PC-3 (cell line): ENCODE results near the gene MAD1L1.
"Not testable (repeated sequence)": the region's sequence is repeated elsewhere in the genome, so short reads cannot be mapped to it uniquely, and the experiment has no call there.

Experiments used
- EZH2 ChIP-seq: fragments of 300-600 bp; sonication (generic); IDR thresholded peaks from one replicate; pipeline ENCODE4 v1.6.1; 2017; ENCODE audit warnings: antibody characterized with exemption, mild to moderate bottlenecking, low read length; ENCODE audit not compliant: unreplicated experiment
- TF ChIP-seq, protein P1 (sequence below): fragments of 300-600 bp; sonication (generic); conservative IDR thresholded peaks from 2 replicates; pipeline ENCODE4 v1.5.1; 2017; ENCODE audit warnings: antibody characterized with exemption, low read depth, mild to moderate bottlenecking, low read length

DNA sequence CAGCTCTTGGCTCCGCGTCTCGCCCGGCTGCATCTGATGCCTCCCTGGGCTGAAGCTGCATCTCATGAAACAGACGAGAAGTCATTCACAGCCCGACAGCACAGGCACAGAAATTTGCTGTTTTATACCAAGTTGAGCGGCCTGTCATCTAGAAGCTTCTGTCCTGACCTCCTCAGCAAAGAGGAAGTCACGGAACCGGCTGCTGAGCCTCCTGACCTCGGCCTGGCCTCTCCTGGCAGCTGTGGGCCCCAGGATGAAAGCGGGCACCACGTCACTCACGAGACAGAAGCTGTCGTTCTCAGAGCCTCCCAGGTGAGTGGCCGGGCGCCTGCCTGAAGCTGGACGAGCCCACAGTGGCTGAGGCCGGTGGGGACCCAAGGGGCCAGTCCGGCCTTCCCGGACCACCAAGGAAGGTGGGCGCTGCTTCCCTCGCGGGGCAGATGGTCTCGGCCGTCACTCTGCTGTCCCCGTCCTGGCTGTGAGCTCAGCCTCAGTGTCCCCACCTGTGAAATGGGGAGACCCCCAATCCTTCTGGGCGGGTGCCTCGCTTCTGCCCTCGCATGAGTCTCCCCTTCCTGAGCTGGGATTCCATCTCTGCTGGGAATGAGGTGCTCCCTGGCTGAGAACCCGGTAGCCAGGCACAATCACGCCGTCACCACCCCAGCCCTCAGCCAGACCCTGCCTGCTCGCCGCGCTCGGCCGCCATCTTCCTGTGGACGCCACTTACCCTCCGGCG lies 391.3 kb downstream of the MAD1L1 start:
- TF ChIP-seq, protein P1, sequence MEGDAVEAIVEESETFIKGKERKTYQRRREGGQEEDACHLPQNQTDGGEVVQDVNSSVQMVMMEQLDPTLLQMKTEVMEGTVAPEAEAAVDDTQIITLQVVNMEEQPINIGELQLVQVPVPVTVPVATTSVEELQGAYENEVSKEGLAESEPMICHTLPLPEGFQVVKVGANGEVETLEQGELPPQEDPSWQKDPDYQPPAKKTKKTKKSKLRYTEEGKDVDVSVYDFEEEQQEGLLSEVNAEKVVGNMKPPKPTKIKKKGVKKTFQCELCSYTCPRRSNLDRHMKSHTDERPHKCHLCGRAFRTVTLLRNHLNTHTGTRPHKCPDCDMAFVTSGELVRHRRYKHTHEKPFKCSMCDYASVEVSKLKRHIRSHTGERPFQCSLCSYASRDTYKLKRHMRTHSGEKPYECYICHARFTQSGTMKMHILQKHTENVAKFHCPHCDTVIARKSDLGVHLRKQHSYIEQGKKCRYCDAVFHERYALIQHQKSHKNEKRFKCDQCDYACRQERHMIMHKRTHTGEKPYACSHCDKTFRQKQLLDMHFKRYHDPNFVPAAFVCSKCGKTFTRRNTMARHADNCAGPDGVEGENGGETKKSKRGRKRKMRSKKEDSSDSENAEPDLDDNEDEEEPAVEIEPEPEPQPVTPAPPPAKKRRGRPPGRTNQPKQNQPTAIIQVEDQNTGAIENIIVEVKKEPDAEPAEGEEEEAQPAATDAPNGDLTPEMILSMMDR, result not testable (repeated sequence)
- TF ChIP-seq EZH2, result not testable (repeated sequence)
